ENCODE measurements around the gene CALN1.

- TF ChIP-seq, protein P1, sequence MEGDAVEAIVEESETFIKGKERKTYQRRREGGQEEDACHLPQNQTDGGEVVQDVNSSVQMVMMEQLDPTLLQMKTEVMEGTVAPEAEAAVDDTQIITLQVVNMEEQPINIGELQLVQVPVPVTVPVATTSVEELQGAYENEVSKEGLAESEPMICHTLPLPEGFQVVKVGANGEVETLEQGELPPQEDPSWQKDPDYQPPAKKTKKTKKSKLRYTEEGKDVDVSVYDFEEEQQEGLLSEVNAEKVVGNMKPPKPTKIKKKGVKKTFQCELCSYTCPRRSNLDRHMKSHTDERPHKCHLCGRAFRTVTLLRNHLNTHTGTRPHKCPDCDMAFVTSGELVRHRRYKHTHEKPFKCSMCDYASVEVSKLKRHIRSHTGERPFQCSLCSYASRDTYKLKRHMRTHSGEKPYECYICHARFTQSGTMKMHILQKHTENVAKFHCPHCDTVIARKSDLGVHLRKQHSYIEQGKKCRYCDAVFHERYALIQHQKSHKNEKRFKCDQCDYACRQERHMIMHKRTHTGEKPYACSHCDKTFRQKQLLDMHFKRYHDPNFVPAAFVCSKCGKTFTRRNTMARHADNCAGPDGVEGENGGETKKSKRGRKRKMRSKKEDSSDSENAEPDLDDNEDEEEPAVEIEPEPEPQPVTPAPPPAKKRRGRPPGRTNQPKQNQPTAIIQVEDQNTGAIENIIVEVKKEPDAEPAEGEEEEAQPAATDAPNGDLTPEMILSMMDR (IDR thresholded peaks at IDR 0.05): no peak
- no peak for TF ChIP-seq POLR2A (IDR thresholded peaks at IDR 0.05)
These were observed 128.8 kb downstream of the CALN1 start for GRCh38 chr7:72283309-72283708.

Data from ovary (tissue), 3 donors.